ENCODE results near the gene TEF.

GRCh38 chr22:41347066-41347859, 34.5 kb upstream of the TEF start:
- TF ChIP-seq CTCF (IDR thresholded peaks at IDR 0.05) (no peak), POLR2A (IDR thresholded peaks at IDR 0.05) (no peak)

All from testis (tissue), 2 donors.